Stimulated activated CD4-positive, alpha-beta T cell treated with anti-CD3 and anti-CD28 coated beads, Interleukin-2, amount 100 ng/mL, for 48 hours (primary cell): ENCODE data around the gene BPIFB2.
A peak's percentile ranks its signal among the peaks of the same experiment; 100 is the strongest.

Experiments
- DNase-seq, 2 donors: peaks; one replicate each; pipeline ENCODE4 v3.0.0-alpha.2; 2020

The BPIFB2 gene

DNA sequence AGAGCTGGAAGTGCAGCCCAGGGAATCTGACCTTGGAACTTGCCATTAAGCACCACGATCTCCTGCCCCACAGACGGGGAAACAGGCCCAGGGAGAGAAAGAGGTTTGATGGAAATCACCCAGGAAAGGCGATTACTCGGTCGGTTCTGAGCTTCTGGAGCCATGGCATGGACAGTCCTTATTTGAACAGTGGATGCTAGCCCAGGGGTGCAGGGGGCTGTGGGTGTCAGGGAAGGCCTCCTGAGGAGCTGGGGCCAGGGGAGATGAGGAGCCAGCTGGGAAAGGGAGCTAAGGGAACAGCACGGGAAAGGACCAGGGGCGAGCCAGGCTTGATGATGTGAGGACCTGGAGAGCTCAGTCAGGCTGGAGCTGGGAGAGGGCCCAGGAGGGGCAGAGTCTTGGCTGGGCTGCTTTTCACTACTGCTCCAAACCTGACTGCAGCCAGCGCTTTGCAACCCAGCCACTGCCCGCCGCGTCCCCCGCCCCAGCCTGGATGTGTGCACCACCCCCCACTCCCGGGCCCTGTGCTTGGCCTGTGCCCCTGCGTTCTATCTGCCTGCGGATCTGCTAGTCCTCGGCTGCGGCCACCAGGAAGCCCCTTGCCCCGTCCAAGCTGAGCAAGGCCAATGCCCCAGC, 21.1 kb upstream of the BPIFB2 start:
- no peak for DNase-seq

DNA sequence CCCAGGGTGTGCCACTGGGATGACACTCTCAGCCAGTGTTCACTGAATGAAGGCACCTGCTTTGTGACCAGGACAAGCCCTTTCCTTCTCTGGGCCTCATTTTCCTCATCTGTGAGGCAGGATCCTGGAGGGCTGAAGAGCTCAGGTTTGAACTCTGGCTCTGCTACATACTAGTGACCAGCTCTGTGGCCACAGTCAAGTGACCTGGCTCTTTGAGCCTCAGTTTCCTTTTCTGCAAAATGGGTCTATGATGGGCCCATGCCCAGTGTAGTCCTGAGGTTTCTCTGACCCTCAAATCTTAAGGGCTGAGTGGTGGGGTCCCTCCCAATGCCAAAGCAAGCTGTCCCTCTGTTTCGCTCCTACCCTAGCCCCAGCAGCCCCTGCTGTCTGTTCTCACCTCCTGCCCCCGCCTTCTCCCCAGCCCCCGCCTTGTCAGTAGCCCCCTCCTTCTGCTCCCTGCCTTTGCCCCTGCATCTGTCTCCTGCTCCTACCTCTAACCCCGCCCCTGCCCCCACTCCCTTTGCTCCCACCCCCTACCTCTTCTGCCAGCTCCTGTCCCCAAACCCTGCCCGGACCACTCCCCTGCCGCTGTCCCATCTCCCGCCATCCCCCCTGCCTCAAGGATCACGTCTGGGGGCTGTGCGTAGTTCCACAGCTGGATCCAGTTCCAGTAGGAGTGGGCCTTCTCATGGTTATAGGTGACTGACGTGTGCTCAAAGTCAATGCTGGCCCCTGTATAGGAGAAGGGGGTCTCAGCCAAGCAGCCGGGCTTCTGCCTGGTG, 20.3 kb upstream of the BPIFB2 start:
- no peak for DNase-seq

DNA sequence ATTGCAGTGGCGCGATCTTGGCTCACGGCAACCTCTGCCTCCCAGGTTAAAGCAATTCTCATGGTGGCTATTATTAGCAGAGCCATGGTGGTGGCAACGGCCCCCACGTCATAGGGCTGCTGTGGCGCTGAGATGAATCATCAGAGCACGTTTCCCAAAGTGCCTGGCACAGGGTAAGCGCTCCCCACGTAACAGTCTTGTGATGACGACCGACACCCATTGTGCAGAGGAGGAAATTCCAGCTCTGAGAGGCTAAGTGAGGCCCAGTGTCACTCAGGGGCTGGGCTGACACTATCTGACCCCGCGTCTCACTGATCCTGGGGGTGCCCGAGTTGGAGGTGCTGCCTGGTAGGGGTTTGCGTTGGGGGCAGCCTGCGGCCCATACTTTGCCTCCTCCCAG, 19.5 kb upstream of the BPIFB2 start:
- DNase-seq = no peak

DNA sequence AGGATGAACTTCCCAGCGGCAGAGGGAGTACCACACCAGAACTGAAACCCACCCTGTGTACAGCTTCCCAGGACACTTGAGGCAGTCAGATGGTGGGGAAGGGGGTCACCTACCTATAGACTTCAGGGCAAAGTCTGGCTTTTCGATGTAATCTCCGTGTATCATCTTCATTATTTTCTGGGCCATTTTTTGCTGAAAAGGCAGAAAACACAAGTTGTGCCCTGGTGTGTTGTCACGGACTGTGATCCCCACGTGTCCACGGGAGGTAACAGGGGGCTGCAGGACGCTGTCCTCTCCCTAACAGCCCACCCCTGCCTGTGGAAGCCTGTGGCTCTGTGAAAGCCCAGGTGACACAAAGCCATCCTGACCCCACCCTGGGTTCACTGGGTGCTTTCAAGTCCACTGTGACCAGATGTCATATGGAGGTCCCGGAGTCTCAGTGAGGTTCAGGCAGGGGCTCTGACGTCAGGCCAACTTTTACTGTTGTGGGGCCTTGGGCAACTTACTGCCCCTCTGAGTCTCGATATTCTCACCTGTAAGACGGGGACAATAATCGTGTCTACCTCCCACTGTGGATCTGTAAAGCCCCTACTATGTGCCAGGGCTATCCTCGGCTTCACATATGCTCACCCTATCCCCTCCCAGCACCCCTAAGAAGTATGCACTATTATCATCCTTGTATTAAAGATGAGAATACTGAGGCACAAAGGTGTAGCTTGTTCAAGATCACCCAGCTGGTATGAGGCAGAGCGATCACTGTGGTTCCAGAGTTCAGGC, 17.8 kb upstream of the BPIFB2 start:
- DNase-seq = no peak

DNA sequence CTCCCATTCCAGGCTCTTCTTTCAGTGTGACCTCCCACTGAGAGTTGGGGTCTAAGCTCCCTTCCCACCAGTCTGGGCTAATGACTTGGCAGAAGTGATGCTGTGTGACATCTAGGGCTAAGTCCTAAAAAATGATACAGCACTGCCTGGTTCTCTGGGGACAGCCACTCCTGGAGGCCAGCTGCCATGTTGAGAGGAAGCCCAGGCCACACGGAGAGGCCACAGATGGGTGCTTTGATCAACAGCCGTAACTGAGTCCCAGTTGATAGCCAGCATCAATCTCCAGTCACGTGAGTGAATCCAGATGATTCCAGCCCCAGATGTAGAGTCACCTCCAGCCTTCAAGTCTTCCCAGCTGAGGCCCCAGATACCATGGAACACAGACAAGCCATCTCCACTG, 17.1 kb upstream of the BPIFB2 start:
- no peak for DNase-seq

DNA sequence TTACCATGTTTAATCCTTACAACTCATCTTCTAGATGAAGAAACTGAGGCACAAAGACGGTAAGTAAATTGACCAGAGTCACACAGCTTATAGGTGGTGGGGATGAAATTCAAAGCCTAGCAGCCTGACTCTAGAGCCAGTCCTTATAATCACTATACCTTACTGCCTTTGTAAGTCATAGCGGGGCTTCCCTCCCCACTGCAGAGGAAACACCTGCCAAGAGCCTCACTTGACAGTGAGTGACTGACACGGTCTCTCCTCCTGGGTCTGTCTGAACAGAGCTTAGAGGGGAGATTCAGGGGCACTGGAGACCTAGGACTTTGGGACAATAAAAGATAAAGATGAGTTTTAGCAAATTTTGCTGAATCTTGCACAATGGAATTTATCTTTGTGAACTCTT, 16.1 kb upstream of the BPIFB2 start:
- no peak for DNase-seq

DNA sequence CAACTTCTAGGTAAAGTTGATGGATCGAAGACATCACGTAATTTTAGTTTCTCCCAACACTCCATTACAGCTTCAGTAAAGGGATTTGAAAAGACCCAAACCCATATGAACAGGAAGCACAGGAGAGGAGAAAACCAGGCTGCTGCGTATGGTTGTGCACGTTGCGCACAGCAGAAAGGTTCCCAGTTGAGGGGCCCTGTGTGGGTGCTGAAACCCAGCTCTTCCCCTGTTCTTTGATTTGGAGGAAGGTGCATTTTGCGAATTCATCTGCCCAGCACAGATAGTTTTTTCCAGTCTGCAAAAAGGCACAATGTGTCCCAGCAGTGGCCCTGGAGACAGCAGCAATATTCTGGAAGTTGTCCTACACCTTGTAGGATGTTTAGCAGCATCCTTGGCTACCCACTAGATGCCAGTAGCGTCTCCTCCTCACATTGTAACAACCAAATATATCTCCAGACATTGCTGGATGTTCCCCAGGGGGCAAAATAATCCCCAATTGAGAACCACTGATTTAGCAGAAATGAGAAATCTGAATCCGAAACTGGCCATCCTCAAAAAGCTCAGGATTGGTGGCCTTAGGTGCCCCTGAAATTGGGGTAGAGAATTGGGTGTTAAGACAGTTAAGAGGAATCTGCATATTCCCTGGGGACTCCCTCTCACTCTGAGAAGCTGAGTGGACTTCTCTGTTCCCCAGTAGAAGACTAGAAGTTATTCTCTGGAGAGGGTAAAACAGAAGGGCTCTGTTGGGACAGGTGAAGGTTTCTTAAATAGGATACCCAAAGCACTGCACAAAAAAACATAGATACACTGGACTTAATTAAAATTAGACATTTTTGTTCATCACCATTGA, 15.5 kb upstream of the BPIFB2 start:
- no peak for DNase-seq

DNA sequence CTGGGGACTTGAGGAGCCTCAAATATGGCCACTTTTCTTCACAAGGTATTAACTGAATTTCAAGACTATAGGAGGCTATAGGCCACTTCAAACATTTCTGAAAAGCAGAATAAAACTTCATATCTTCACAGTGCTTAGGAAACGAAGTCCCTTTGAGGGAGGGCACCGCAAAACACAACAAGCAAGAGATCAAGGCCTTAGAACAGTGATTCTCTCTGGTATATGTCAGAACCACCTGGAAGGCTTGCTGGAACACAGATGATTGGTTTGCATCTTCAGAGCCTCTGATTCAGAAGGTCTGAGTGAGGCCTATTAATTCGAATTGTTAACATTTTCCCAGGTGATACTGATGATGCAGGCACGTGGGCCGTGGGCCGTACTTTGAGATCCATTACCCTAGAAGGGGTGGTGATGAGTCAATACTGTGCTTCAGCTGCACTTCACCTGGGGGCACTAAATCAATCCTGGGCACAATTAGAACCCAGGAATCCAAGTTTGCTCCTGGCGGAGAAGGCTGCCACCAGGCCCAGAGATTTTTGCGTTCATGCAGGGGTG, 13.9 kb upstream of the BPIFB2 start:
- DNase-seq = no peak

DNA sequence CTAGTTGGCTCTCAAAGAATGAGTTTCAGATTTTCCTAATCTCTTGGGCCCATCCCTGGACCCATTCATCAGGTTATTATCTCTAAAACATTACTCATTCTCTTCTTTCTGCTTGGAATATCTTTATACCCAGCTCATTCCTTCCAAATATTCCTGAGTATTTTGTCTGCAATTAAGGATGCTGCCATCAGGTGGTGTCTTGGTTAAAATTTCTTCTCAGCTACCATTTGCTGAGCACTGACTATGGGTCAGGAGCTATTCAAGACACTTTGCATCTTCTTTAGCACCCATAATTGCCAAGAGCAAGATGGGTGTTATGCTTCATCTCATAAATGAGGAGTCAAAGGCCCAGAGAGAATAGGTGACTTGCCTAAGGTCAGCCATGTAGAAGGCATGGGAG, 11.7 kb upstream of the BPIFB2 start:
- no peak for DNase-seq

DNA sequence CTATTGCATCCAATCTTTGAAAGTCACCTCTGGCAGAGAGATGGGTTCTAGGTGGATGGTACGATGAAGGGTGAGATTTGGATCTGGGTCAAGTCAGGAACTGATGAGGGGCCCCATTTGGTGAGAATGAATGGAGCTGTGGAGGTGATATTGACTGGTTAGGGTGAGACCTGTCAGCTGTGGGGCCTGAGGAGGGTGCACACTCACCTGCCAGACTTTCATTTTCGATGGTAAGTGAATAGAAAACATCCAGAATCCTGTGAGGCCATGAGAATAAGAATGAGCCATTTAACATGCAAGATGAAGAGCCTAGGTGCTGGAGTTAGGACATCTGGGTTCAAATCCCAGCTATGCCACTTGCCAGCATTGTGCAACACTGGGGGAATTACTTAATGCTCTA, 10.1 kb upstream of the BPIFB2 start:
- no peak for DNase-seq

DNA sequence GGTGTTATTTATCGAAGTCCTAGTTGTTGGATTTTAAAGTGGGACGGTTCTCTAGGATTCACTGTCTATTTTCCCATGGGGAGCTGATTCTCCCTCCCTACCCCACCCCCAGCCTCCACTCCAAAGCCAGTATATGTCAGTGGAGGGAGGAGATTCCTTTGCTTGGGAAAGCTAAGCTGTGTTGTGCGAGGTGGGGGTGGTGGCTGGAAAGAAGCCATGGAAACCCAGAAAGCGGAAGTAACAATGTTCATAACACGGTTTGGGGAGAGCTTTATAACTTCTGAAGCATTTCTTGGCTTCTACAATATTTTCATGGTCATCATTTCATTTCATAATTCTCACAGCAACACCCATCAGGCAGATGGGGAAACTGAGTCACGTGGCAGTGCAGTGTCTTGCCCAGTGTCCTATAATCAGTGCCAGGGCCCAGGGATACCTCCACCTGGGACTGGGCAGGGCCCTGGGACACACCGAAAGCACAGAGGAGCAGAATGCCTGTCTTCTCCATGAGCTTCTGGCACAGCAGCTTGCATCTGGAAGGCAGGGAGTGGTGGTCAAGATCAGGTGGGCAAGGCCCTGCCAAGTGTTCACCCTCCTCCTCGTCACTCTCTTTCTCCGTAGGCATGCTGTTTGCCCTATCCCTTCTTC, 7.8 kb upstream of the BPIFB2 start:
- DNase-seq = no peak

DNA sequence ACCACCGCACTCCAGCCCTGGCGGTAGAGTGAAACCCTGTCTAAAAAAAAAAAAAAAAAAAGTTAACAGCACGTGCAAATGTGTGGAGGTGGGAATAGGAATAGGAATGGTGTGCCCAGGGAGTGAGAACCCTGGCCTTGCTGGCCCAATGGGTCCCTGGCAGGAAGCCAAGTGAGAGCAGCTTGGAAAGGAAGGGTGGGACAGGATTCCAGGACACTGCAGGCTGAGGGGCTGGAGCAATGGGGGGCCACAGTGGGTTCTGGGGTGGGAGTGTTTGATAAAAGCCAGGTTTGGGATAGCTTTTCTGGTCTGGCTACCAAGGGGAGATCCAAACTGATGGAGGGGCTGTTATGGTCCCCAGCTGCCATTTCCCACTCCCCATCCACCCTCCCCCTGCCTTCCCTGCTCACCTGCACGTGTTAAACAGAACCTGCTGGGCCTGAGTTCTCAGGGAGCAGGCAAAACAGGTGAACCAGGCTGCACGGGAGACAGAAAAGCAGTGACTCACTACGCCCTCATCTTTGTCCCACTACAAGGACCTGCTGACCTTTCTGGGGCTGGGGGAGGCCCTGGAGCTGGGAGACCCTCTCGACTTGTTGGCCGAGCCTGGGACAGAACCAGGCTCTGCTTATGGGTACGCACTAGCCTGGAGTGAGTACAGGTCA, 6.6 kb upstream of the BPIFB2 start:
- DNase-seq = no peak

DNA sequence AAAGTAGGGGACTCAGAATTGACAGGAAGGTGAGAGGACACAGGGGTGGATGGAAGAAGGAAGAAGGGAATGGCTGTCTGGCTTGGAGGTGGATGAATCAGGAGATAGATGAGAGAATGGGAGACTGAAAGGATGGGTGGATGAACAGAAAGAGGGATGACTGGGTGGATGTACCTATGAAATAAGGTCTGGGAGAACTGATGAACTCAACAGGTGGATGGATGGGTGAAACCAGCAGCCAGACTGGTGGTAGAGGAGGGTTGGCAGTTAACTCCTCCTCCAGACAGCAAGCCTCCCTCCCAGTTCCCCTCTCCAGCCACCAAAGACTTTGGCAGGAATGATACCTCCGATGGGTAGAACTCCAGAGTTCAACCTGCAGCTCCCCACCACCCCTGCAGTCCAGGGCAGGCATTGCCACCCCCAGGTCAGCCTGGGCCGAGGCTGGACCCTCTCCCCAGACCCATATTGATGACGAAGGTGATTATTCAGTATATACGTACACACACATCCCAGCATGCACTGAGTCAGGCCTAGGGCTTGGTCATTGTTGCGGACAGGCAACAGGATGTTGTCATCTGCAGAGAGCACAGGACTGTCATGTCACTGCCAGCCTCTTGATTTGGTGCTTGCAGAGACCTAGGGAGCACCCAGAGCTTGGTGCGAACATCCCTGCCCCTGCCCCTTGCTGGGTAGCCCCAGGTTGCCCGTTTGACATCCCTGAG, 5.3 kb upstream of the BPIFB2 start:
- DNase-seq = no peak

DNA sequence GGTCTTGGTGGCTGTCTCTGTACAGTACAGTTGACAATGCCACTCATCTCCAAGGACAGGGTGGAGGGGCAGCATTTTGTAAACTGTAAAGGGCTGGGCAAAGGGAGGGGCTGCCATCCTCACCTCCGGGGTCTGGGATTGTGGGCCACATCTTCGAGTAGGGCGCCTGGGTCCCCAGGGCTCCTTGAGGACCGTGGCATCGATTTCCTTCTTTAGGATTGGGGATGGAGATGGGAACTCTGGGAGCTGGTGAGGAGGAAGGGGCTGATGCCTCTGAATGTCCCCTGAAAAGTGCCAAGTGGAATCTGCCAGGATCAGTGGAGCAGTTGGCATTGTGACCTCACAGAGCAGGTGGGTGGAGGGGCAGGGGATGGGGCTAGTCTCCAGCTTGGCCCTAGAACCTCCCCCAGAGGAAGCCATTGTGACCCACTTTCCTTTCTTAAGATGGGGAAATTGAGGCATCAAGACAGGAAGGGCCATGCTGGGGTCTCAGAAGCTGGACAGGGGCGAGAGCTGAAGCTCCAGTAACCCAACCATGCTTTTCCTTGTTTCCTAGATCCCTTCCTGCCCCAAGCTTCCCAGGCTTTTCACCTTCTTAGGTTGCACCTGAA, 3.3 kb upstream of the BPIFB2 start, which contains the start of gene SUN5:
TSS of gene SUN5 (minus strand) at position 293 of the 611 bp plus-strand sequence. CDS start at position 200, 93 bp downstream.
- DNase-seq = no peak

DNA sequence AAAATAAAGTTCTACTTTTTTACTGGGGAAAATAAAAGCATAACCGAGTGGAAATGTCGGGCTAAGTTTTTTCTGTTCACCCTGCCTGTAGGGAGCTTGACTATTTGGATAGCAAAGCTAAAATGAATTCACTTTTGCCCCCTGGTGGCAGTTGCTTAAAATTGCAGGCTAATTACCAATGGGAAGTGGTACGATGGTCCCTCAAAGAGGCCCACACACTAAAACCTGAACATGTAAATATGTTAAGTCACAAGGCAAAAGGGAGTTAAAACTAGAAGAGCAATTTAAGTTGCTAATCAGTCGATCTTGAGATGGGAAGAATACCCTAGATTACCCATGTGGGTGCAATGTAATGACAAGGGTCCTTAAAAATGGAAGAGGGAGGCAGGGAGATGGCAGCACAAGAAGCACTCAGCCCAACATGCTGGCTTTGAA, 2.4 kb upstream of the BPIFB2 start:
- DNase-seq = peak; percentile 28 to 50

DNA sequence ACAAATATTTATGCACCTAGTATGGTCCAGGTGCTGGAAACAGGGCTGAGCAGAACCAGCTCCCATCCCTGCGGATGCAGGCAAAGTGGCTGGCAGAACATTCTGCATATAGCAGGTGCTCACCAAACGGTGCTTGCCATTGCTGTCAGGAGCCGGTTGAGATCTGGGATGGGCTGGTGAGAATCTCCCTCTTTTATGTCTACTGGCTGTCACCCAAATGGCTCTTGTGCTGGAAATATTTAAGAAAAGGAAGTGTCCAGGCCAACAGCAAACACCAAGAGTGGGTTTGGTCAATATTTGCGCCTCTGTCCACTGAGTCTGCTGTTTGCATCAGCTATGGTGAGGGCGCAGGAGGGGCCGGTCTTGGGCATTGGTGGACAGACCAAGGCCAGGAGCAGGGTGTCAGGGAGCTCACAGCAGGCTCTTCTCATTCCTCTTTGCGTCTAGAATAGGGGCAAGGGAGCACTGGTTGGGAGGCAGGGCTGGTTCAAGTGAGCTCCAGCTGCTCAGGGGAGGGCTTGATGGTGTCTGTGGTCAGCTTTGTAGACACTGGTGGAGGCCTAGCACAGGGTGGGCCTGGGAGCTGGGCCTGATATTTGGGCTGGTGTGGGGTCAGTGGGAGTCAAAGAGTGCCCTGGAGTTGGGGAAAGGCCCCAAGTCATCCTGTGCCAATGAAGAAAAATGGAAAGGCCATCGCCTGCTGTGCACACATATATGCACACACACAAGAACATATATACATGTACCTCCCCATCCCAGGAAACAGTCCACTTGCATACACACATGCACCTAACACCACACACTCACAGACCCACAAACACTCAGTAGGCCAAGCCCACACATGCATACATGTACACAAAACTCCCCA, 1.4 kb upstream of the BPIFB2 start:
- DNase-seq = no peak

DNA sequence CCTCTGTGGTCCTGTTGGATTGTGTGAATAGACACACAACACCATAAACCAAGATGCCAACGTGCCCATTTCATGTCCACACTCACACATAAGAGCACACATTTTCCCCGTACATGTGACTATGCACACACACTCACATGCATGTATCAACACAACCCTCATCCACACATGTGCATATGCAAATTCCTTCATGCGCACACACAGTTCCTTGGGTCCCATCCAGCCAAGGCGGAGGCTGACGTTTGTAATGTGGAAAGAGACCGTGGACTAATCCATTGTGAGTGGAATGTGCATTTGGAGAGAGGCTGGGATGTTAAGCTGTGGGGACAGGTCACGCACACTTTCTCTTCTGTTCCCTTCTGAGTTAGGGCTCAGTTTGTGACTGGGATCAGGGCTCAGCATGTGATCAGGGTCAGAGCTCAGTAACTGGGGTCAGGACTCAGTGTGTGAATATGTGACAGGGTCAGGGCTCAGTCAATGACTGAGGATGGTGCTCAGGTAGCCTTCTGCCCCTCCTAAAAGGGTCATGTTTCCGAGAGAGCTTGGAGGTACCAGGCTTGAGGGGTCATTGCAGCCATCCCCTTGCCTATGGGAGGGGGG, 628 bp upstream of the BPIFB2 start:
- no peak for DNase-seq

DNA sequence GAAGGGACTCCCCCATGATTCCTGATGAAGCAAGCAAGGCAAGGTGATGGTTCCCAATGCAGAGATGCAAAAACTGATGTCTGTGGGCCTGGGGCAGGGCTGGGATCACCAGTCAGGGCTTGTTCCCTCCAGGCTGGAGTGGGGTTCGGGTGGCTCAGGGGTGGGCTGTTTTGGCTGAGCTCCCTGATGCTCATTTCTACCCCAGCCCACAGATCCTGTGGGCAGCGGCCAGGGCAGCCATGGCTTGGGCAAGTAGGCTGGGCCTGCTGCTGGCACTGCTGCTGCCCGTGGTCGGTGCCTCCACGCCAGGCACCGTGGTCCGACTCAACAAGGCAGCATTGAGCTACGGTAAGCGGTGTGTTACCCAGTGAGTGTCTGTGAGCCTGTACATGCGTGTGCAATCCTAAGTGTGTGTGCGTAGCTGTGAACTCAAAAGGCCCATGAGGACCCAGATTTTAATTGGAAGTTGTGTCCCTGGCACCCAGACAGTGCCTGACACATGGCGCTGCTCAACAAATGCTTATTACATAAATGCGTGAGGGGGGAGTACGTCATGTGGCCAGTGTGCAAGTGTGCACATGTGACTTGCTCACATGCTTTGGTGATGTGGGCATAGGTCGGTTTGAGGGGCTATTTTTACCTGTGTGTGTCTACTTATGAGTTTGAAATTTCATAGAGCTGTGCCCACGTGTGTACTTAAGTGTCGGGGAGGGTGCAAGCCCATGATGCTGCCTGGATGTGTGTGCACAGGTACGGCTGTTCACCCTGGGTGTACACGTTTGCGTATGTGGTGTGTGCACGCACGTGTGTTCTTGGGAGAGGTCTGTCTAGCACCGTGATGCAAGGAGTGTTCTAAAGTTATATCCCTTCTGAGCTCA, 1.1 kb downstream of the BPIFB2 start:
- no peak for DNase-seq
